A673 (cell line): ENCODE data around the gene PAPPA.

Experiments used
- CTCF ChIP-seq: fragments of 300-800, 200-600 bp; sonication (generic); conservative IDR thresholded peaks from 2 replicates; pipeline ENCODE4 v1.5.1; 2017; ENCODE audit warnings: low read depth, mild to moderate bottlenecking, antibody characterized with exemption, low read length, moderate library complexity, mixed read lengths
- EZH2 ChIP-seq: fragments of 200-600 bp; sonication (generic); IDR thresholded peaks from 2 replicates; pipeline ENCODE4 v1.6.1; 2017; ENCODE audit warnings: borderline replicate concordance, low read depth, mild to moderate bottlenecking, mixed read lengths, antibody characterized with exemption, low read length; ENCODE audit not compliant: poor library complexity, severe bottlenecking

GRCh38 chr9:116270546-116270945 is 117.0 kb downstream of the PAPPA start:
- no peak for TF ChIP-seq CTCF
- TF ChIP-seq EZH2: no peak
